ENCODE measurements around the gene CEP76.

Gene CEP76

DNA sequence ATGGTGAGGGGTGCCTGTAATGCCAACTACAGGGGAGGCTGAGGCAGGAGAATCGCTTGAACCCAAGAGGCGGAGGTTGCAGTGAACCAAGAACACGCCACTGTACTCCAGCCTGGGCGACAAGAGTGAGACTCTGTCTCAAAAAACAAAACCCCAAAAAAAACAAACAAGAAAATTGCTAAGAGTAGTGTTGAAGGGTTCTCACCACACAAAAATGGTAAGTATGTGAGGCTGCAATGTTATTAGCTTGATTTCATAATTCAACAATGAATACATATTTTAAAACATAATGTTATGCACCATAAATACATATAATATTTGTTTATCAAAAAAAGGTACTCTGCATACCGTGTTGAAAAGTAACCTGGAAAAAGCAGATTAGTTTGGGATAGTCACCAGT is 46.1 kb upstream of the CEP76 start:
- FAIRE-seq (no peak), DNase-seq (ENCODE audit: insufficient read length, low spot score) (no peak)
- TF ChIP-seq, protein P1, sequence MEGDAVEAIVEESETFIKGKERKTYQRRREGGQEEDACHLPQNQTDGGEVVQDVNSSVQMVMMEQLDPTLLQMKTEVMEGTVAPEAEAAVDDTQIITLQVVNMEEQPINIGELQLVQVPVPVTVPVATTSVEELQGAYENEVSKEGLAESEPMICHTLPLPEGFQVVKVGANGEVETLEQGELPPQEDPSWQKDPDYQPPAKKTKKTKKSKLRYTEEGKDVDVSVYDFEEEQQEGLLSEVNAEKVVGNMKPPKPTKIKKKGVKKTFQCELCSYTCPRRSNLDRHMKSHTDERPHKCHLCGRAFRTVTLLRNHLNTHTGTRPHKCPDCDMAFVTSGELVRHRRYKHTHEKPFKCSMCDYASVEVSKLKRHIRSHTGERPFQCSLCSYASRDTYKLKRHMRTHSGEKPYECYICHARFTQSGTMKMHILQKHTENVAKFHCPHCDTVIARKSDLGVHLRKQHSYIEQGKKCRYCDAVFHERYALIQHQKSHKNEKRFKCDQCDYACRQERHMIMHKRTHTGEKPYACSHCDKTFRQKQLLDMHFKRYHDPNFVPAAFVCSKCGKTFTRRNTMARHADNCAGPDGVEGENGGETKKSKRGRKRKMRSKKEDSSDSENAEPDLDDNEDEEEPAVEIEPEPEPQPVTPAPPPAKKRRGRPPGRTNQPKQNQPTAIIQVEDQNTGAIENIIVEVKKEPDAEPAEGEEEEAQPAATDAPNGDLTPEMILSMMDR (IDR thresholded peaks at IDR 0.05; ENCODE audit: insufficient read depth, missing control alignments): no peak

DNA sequence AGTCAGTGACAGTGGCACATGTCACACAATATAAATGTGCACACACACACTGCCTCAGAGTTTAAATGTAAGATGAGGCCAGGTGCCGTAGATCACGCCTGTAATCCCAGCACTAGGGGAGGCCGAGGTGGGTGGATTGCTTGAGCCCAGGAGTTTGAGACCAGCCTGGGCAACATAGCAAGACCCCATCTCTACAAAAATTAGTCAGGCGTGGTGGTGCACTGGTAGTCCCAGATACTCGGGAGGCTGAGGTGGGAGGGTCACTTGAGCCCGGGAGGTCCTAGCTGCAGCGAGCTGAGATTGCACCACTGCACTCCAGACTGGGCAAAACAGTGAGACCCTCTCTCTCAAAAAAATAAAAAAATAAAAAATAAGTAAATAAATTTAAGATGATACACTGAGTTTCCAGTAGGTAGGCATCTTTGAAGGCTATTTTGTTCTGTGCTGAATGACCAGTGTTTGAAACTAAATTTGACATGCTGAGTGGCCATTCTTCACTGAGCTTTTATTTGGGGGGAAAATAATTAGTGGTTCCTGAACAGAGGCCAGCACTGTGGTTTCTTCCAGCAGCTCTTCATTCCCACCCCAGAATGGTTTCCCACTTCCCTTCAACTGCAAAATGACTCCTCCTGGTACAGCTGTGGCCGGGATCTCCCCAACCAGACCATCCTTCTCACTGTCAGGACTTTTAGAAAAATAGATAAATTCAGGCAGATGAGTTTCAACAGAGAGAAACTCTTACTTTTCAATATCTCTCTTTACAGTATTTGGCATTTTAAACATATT is 45.2 kb upstream of the CEP76 start:
- TF ChIP-seq, protein P1 (IDR thresholded peaks at IDR 0.05; ENCODE audit: insufficient read depth, missing control alignments): no peak
- FAIRE-seq (no peak), DNase-seq (ENCODE audit: insufficient read length, low spot score) (no peak)

DNA sequence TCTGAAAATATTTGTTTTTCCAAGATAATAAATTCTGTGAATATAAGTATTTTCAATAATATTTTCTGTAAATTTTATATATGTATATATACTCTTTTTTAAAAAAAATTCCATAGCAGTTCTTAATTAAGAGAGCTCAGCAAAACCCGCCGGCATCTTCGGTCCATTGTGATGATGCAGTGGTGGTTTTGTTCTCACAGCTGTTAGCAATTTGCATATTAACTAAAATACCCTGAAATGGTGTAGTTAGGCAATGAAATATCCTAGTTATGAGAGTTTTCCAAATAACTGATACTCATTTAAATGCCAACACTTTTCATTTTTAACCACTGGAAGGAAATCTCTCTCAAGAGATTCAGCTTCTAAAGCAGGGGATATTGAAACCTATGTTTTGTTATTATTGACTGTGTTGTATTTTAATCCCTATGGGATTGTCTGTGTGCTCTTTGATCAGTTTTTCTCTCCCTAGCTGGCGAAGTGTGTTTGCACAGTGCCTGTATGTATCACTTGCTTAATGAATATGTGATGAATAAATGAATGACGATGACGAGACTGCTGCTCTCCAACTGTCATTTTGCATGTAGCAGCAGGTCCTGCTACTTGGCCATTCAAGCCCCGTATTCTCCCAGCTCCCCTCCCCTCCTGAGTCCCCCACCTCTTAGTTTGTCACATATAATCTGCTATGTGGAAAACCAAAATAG is 42.7 kb upstream of the CEP76 start:
- no peak for DNase-seq (ENCODE audit: insufficient read length, low spot score)
- no peak for FAIRE-seq
- TF ChIP-seq, protein P1 (IDR thresholded peaks at IDR 0.05; ENCODE audit: insufficient read depth, missing control alignments): no peak

DNA sequence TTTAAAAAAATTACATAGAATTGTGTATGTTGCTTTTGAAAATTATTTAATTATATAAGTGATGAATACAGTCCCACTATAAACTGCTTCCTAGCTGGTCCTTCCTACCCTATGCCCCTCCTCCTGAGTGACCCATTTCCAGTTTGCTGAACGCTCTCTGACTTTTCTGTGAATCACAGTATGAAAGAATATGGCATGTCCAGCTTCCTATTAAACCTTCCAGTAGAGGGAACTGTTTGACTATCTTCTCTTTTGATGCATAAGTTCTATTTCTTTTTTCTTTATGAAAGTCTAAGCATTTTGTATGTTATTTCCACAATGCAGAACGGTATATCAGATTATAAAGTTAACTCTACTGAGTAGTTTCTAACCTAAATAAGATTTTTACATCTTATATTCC is 41.6 kb upstream of the CEP76 start:
- TF ChIP-seq, protein P1 (IDR thresholded peaks at IDR 0.05; ENCODE audit: insufficient read depth, missing control alignments): peak; percentile 69
- peak; percentile 56 for FAIRE-seq
- no peak for DNase-seq (ENCODE audit: insufficient read length, low spot score)

DNA sequence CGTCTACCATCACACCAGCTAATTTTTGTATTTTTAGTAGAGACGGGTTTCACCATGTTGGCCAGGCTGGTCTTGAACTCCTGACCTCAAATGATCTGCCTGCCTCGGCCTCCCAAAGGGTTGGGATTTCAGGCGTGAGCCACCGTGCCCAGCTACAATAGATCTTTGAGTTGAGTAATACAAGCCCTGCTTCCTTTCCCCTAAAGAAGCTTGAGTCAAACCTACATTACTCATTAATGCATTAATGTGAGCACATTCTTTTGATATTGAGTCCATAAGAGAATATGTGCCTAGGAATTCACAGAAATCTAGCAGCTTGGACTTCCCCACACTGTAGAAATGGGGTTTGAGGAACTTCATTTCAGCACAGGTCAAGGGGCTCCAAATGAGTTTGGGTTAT is 39.9 kb upstream of the CEP76 start:
- DNase-seq (ENCODE audit: insufficient read length, low spot score): no peak
- FAIRE-seq: no peak
- TF ChIP-seq, protein P1 (IDR thresholded peaks at IDR 0.05; ENCODE audit: insufficient read depth, missing control alignments): no peak

DNA sequence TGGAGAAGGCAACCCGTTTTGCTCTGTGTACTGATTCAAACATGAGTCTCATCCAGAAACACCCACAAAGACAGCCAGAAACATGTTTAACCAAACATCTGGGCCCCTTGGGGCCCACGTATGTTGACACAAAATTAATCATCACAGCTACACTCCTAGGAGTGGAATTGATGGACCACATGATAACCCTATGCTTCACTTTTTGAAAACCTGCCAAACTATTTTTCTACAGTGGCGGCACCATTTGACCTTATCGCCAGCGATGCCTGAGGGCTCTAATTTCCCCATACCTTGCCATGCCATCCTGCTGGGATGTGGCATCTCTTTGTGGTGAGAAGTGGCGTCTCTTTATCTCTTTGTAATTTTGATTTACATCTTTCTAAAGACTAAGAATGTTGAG is 38.8 kb upstream of the CEP76 start:
- DNase-seq (ENCODE audit: insufficient read length, low spot score) (no peak), FAIRE-seq (no peak)
- TF ChIP-seq, protein P1 (IDR thresholded peaks at IDR 0.05; ENCODE audit: insufficient read depth, missing control alignments): no peak
